ENCODE measurements around the gene SMIM3.
"Not testable (repeated sequence)": the region's sequence is repeated elsewhere in the genome, so short reads cannot be mapped to it uniquely, and the experiment has no call there.

SMIM3 gene

GRCh38 chr5:150791536-150791935 is 13.0 kb downstream of the SMIM3 start:
- in situ Hi-C loops (cut with MboI; ENCODE audit: low pct_unique_long_range_greater_than_20kb, low sequenced_read_pairs, unreplicated experiment), result no loop called here

GRCh38 chr5:150793423-150793888 is 14.9 kb downstream of the SMIM3 start:
- in situ Hi-C loops (cut with MboI; ENCODE audit: low pct_unique_long_range_greater_than_20kb, low sequenced_read_pairs, unreplicated experiment); DNase-seq (ENCODE audit: low spot score): not testable (repeated sequence)

More at GRCh38 chr5:150791536-150791935, 13.0 kb downstream of the SMIM3 start:
- TF ChIP-seq CTCF (IDR thresholded peaks at IDR 0.05; ENCODE audit: extremely low read depth, insufficient read depth, missing control alignments), result no peak
- DNase-seq (ENCODE audit: low spot score), result no peak

GRCh38 chr5:150794927-150795326 is 16.4 kb downstream of the SMIM3 start:
- no peak for DNase-seq (ENCODE audit: low spot score)
- no peak for TF ChIP-seq CTCF (IDR thresholded peaks at IDR 0.05; ENCODE audit: extremely low read depth, insufficient read depth, missing control alignments)
- in situ Hi-C loops (cut with MboI; ENCODE audit: low pct_unique_long_range_greater_than_20kb, low sequenced_read_pairs, unreplicated experiment), result no loop called here

GRCh38 chr5:150797384-150797783 is 18.8 kb downstream of the SMIM3 start:
- DNase-seq (ENCODE audit: low spot score), result no peak
- in situ Hi-C loops (cut with MboI; ENCODE audit: low pct_unique_long_range_greater_than_20kb, low sequenced_read_pairs, unreplicated experiment), result no loop called here
- TF ChIP-seq CTCF (IDR thresholded peaks at IDR 0.05; ENCODE audit: extremely low read depth, insufficient read depth, missing control alignments), result no peak

GRCh38 chr5:150801117-150801927 is 22.8 kb downstream of the SMIM3 start:
- peak; percentile 42 for DNase-seq (ENCODE audit: low spot score)
- peak; percentile 51 for TF ChIP-seq CTCF (IDR thresholded peaks at IDR 0.05; ENCODE audit: extremely low read depth, insufficient read depth, missing control alignments)
- in situ Hi-C loops (cut with MboI; ENCODE audit: low pct_unique_long_range_greater_than_20kb, low sequenced_read_pairs, unreplicated experiment), result loop anchor here (25.0 kb wide), 1 partner anchor 239 kb away; no protein-coding TSS in a partner anchor

GRCh38 chr5:150804388-150804787 is 25.8 kb downstream of the SMIM3 start:
- in situ Hi-C loops (cut with MboI; ENCODE audit: low pct_unique_long_range_greater_than_20kb, low sequenced_read_pairs, unreplicated experiment), result loop anchor here (25.0 kb wide), 1 partner anchor 242 kb away; no protein-coding TSS in a partner anchor
- TF ChIP-seq CTCF (IDR thresholded peaks at IDR 0.05; ENCODE audit: extremely low read depth, insufficient read depth, missing control alignments), result no peak
- DNase-seq (ENCODE audit: low spot score), result no peak

- no peak for TF ChIP-seq CTCF (IDR thresholded peaks at IDR 0.05; ENCODE audit: extremely low read depth, insufficient read depth, missing control alignments)
- DNase-seq (ENCODE audit: low spot score), result no peak
- in situ Hi-C loops (cut with MboI; ENCODE audit: low pct_unique_long_range_greater_than_20kb, low sequenced_read_pairs, unreplicated experiment), result loop anchor here (25.0 kb wide), 1 partner anchor 247 kb away; no protein-coding TSS in a partner anchor
Observed at GRCh38 chr5:150809363-150809762, 30.8 kb downstream of the SMIM3 start.
